ENCODE data around the gene HSPA4L.
A peak's percentile ranks its signal among the peaks of the same experiment; 100 is the strongest.

HSPA4L gene

GRCh38 chr4:127782025-127782274 lies 172 bp upstream of the HSPA4L start:
- ATAC-seq (ENCODE audit: low read depth) (peak; percentile 82), DNase-seq (ENCODE audit: low spot score) (peak; percentile 80)
- Histone ChIP-seq H3K9me3 (ENCODE audit: severe bottlenecking) (no peaks in the 10 kb centered on the region), H3K36me3 (ENCODE audit: low read depth) (no peaks in the 10 kb centered on the region), H3K27ac (ENCODE audit: poor library complexity, severe bottlenecking) (peak overlapping the region; percentile 89), H3K4me3 (ENCODE audit: severe bottlenecking) (peak overlapping the region; percentile 54), H3K27me3 (ENCODE audit: insufficient read depth, poor library complexity, severe bottlenecking) (no peaks in the 10 kb centered on the region), H3K4me1 (ENCODE audit: insufficient read depth, poor library complexity, severe bottlenecking) (peaks cover 5% of the 10 kb centered on the region)
- TF ChIP-seq CTCF (IDR thresholded peaks at IDR 0.05; ENCODE audit: poor library complexity, severe bottlenecking), result no peak

- ATAC-seq (ENCODE audit: low read depth) (peak; percentile 65), DNase-seq (ENCODE audit: low spot score) (peak; percentile 90)
- H3K27ac ChIP-seq (ENCODE audit: poor library complexity, severe bottlenecking), result peak overlapping the region; percentile 89
- peak overlapping the region; percentile 54 for H3K4me3 ChIP-seq (ENCODE audit: severe bottlenecking)
- H3K4me1 ChIP-seq (ENCODE audit: insufficient read depth, poor library complexity, severe bottlenecking), result peaks cover 5% of the 10 kb centered on the region
- H3K9me3 ChIP-seq (ENCODE audit: severe bottlenecking), result no peaks in the 10 kb centered on the region
- no peaks in the 10 kb centered on the region for H3K27me3 ChIP-seq (ENCODE audit: insufficient read depth, poor library complexity, severe bottlenecking)
- no peak for TF ChIP-seq CTCF (IDR thresholded peaks at IDR 0.05; ENCODE audit: poor library complexity, severe bottlenecking)
- no peaks in the 10 kb centered on the region for H3K36me3 ChIP-seq (ENCODE audit: low read depth)
Measured at GRCh38 chr4:127783026-127783769, 1.1 kb downstream of the HSPA4L start.

GRCh38 chr4:127783955-127784770 lies 2.0 kb downstream of the HSPA4L start:
- Histone ChIP-seq H3K27ac (ENCODE audit: poor library complexity, severe bottlenecking) (peak overlapping the region; percentile 89), H3K9me3 (ENCODE audit: severe bottlenecking) (no peaks in the 10 kb centered on the region), H3K36me3 (ENCODE audit: low read depth) (no peaks in the 10 kb centered on the region), H3K4me1 (ENCODE audit: insufficient read depth, poor library complexity, severe bottlenecking) (peaks cover 5% of the 10 kb centered on the region), H3K27me3 (ENCODE audit: insufficient read depth, poor library complexity, severe bottlenecking) (no peaks in the 10 kb centered on the region), H3K4me3 (ENCODE audit: severe bottlenecking) (peak overlapping the region; percentile 54)
- TF ChIP-seq CTCF (IDR thresholded peaks at IDR 0.05; ENCODE audit: poor library complexity, severe bottlenecking), result no peak
- DNase-seq (ENCODE audit: low spot score) (no peak), ATAC-seq (ENCODE audit: low read depth) (0 out of 3 replicates have a peak, but pooled peaks have one; percentile 3)

- Histone ChIP-seq H3K27ac (ENCODE audit: poor library complexity, severe bottlenecking) (no peak overlapping the region), H3K27me3 (ENCODE audit: insufficient read depth, poor library complexity, severe bottlenecking) (no peaks in the 10 kb centered on the region), H3K9me3 (ENCODE audit: severe bottlenecking) (no peaks in the 10 kb centered on the region), H3K4me1 (ENCODE audit: insufficient read depth, poor library complexity, severe bottlenecking) (peaks cover 5% of the 10 kb centered on the region), H3K36me3 (ENCODE audit: low read depth) (no peaks in the 10 kb centered on the region), H3K4me3 (ENCODE audit: severe bottlenecking) (no peak overlapping the region)
- peak; percentile 62; the same call in 2 of the 3 replicates for ATAC-seq (ENCODE audit: low read depth)
- TF ChIP-seq CTCF (IDR thresholded peaks at IDR 0.05; ENCODE audit: poor library complexity, severe bottlenecking), result peak; percentile 54
- DNase-seq (ENCODE audit: low spot score), result no peak
Measured at GRCh38 chr4:127788517-127788916, 6.4 kb downstream of the HSPA4L start.

All from RWPE2 (cell line).